Trophoblast cell (in vitro differentiated cells and primary cell): ENCODE results near the gene ERICH2.

Experiments
- DNase-seq, 2 donors: peaks; one replicate each; pipeline ENCODE4 v3.0.0-alpha.2; 2016
- H2AFZ ChIP-seq: 2 replicates; pipeline ENCODE4 v1.6.1; 2013; ENCODE audit warnings: low read length, moderate library complexity, mild to moderate bottlenecking; ENCODE audit not compliant: insufficient read depth, poor library complexity
- H2AK5ac ChIP-seq: 2 replicates; pipeline ENCODE4 v1.6.1; 2013; ENCODE audit warnings: mild to moderate bottlenecking, low read length
- H2BK120ac ChIP-seq: 2 replicates; pipeline ENCODE4 v1.6.1; 2013; ENCODE audit warnings: low read length, mild to moderate bottlenecking, moderate library complexity; ENCODE audit not compliant: insufficient read depth, poor library complexity
- H2BK12ac ChIP-seq: 2 replicates; pipeline ENCODE4 v1.6.1; 2013; ENCODE audit warnings: mild to moderate bottlenecking, low read length, moderate library complexity
- H2BK5ac ChIP-seq: 2 replicates; pipeline ENCODE4 v1.6.1; 2013; ENCODE audit warnings: low read length, low read depth, moderate library complexity, mild to moderate bottlenecking; ENCODE audit not compliant: poor library complexity
- H3K14ac ChIP-seq: 2 replicates; pipeline ENCODE4 v1.6.1; 2013; ENCODE audit warnings: mild to moderate bottlenecking, low read length
- H3K18ac ChIP-seq: 2 replicates; pipeline ENCODE4 v1.6.1; 2013; ENCODE audit warnings: mild to moderate bottlenecking, low read length
- H3K23ac ChIP-seq: 2 replicates; pipeline ENCODE4 v1.6.1; 2013; ENCODE audit warnings: low read length
- H3K27ac ChIP-seq: 2 replicates; pipeline ENCODE4 v1.5.1; 2013; ENCODE audit warnings: low read depth, mild to moderate bottlenecking, inconsistent platforms, low read length, moderate library complexity
- H3K27me3 ChIP-seq: 2 replicates; pipeline ENCODE4 v1.6.1; 2013; ENCODE audit warnings: inconsistent platforms, mild to moderate bottlenecking, low read length, moderate library complexity; ENCODE audit not compliant: insufficient read depth
- H3K36me3 ChIP-seq, 2 experiments: 1 replicate in 1 of 2; 2 replicates in 1 of 2; pipeline ENCODE4 v1.6.1; 2013; ENCODE audit warnings: low read length in 2 of 2, mild to moderate bottlenecking in 2 of 2, moderate library complexity in 1 of 2; ENCODE audit not compliant: insufficient read depth in 2 of 2, control insufficient read depth in 1 of 2
- H3K4ac ChIP-seq: 2 replicates; pipeline ENCODE4 v1.6.1; 2013; ENCODE audit warnings: low read depth, mild to moderate bottlenecking, low read length, moderate library complexity
- H3K4me1 ChIP-seq, 2 experiments: 1 replicate in 1 of 2; 2 replicates in 1 of 2; pipeline ENCODE4 v1.6.1; 2013; ENCODE audit warnings: low read length in 2 of 2, mild to moderate bottlenecking in 2 of 2, moderate library complexity in 1 of 2; ENCODE audit not compliant: insufficient read depth in 2 of 2, control insufficient read depth in 1 of 2
- H3K4me2 ChIP-seq: 2 replicates; pipeline ENCODE4 v1.6.1; 2013; ENCODE audit warnings: inconsistent platforms, mild to moderate bottlenecking, low read length, moderate library complexity
- H3K4me3 ChIP-seq: 2 replicates; pipeline ENCODE4 v1.5.1; 2013; ENCODE audit warnings: mild to moderate bottlenecking, low read depth, low read length, inconsistent platforms
- H3K79me1 ChIP-seq: one replicate; pipeline ENCODE4 v1.6.1; 2013; ENCODE audit warnings: low read length
- H3K79me2 ChIP-seq: 2 replicates; pipeline ENCODE4 v1.6.1; 2013; ENCODE audit warnings: low read length, mild to moderate bottlenecking; ENCODE audit not compliant: control insufficient read depth, insufficient read depth, poor library complexity
- H3K9ac ChIP-seq: 2 replicates; pipeline ENCODE4 v1.6.1; 2013; ENCODE audit warnings: mild to moderate bottlenecking, low read length
- H3K9me3 ChIP-seq: 2 replicates; pipeline ENCODE4 v1.6.1; 2013; ENCODE audit warnings: low read depth, mild to moderate bottlenecking, control low read depth, inconsistent platforms, low read length; ENCODE audit not compliant: insufficient read depth
- H4K12ac ChIP-seq: 2 replicates; pipeline ENCODE4 v1.6.1; 2013; ENCODE audit warnings: low read depth, mild to moderate bottlenecking, low read length, moderate library complexity
- H4K8ac ChIP-seq: 2 replicates; pipeline ENCODE4 v1.6.1; 2013; ENCODE audit warnings: low read depth, mild to moderate bottlenecking, low read length, moderate library complexity
- H4K91ac ChIP-seq: one replicate; pipeline ENCODE4 v1.6.1; 2013; ENCODE audit warnings: low read depth, mild to moderate bottlenecking, low read length, moderate library complexity
- WGBS: extraction: QIAGEN DNeasy Blood & Tissue Kit; methylation state at CpG from one replicate; pipeline ENCODE4 v1.1.7; 2013; ENCODE audit warnings: missing lambda C conversion rate; ENCODE audit not compliant: insufficient read length, insufficient coverage; ENCODE audit errors: extremely low coverage; 5-methylcytosine and 5-hydroxymethylcytosine counted together

Gene ERICH2

DNA sequence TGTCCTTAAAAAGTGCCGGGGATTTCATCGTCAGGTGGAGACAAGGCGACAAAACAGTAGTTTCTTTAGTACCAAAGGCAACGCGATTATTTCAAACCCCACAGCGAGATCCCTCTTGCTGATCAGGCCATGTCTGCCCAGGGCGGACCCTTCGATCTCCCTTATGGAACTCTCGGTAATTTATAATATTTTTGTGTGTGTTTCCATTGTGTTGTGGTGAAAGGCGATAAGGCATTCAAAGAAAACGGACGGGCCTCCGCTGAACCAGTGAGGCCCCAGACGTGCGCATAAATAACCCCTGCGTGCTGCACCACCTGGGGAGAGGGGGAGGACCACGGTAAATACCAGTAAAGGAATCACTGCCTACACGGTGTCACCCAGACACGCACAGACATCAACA lies 45.1 kb downstream of the ERICH2 start:
- Histone ChIP-seq H3K79me2 (no peaks in the 10 kb centered on the region), H3K14ac (no peak overlapping the region), H3K27me3 (peaks cover 60% of the 10 kb centered on the region), H3K23ac (no peak overlapping the region), H4K91ac (no peak overlapping the region), H4K8ac (no peak overlapping the region), H3K36me3 (no peaks in the 10 kb centered on the region), H3K18ac (no peak overlapping the region), H2BK120ac (no peak overlapping the region), H4K12ac (no peak overlapping the region), H3K9me3 (peaks cover 2% of the 10 kb centered on the region), H2AFZ (no peak overlapping the region), H2BK12ac (no peak overlapping the region), H3K4me1 (peaks cover 12 to 22% of the 10 kb centered on the region in 2 experiments), H3K79me1 (no peaks in the 10 kb centered on the region), H3K4me3 (no peak overlapping the region), H3K27ac (no peak overlapping the region), H3K4ac (no peak overlapping the region), H3K9ac (no peak overlapping the region), H2AK5ac (no peak overlapping the region), H3K4me2 (peak overlapping the region; percentile 35), H2BK5ac (no peak overlapping the region)
- WGBS: no CpG with 5 or more reads among the region's 19 CpGs
- no peak for DNase-seq

DNA sequence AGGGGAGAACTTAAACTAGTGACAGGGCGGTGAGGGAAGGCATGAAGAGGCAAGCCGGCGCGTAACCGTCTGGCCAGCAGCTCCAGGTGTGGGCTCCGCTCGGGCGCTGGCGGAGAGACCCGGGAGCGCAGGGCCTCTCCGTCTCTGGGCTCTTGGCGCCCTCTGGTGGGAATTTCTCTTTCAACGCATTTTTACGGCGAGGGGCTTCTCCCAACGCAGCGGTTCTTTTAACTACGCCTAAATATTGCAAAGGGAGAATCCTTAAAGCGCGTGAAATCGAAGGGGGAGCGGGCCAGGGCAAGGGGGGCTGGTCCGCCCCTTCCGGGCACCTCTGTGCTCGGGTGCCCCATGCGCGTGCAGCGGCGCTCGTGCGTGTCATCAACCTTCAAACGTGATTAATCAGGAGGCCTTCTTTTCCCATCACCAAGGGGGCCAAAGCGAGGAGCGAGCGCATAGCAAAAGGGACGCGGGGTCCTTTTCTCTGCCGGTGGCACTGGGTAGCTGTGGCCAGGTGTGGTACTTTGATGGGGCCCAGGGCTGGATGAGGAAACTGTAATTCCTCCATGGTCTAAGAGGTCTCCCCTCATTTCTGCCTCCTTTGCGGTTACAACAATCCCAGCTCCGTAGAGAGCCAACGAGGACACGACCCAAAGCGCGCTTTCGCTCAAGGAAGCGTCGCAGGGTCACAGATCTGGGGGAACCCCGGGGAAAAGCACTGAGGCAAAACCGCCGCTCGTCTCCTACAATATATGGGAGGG lies 45.7 kb downstream of the ERICH2 start:
- no CpG with 5 or more reads among the region's 52 CpGs for WGBS
- H2BK12ac ChIP-seq: no peak overlapping the region
- peak; percentile 66 to 86 for DNase-seq

DNA sequence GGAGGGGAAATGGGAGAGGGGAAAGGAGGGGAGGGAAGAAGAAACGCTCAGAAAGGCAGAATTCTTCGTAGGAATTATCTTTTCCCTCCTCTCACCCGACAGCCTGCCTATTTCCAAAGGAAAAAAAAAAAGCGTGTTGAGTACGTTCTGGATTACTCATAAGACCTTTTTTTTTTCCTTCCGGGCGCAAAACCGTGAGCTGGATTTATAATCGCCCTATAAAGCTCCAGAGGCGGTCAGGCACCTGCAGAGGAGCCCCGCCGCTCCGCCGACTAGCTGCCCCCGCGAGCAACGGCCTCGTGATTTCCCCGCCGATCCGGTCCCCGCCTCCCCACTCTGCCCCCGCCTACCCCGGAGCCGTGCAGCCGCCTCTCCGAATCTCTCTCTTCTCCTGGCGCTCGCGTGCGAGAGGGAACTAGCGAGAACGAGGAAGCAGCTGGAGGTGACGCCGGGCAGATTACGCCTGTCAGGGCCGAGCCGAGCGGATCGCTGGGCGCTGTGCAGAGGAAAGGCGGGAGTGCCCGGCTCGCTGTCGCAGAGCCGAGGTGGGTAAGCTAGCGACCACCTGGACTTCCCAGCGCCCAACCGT lies 46.4 kb downstream of the ERICH2 start, which contains the start of gene GAD1:
Gene GAD1 (plus strand): TSS at position 384 of the 589 bp plus-strand sequence. CDS start 1,705 bp downstream, outside the sequence.
- no peak within 1 kb of the TSS for H2BK120ac ChIP-seq
- H3K27ac ChIP-seq: no peak within 1 kb of the TSS
- no peak within 1 kb of the TSS for H3K14ac ChIP-seq
- H4K91ac ChIP-seq: no peak within 1 kb of the TSS
- H3K27me3 ChIP-seq: peaks cover 73% of the 10 kb centered on the region
- H3K4me1 ChIP-seq: peaks cover 22 to 27% of the 10 kb centered on the region in 2 experiments
- no peak within 1 kb of the TSS for H3K9ac ChIP-seq
- H3K79me1 ChIP-seq: no peaks in the 10 kb centered on the region
- H3K4me2 ChIP-seq: peak within 1 kb of the TSS; percentile 81
- no peak within 1 kb of the TSS for H2BK12ac ChIP-seq
- no peak within 1 kb of the TSS for H3K23ac ChIP-seq
- H4K12ac ChIP-seq: no peak within 1 kb of the TSS
- peak; percentile 63 to 85 for DNase-seq
- H3K36me3 ChIP-seq: no peaks in the 10 kb centered on the region
- no peak within 1 kb of the TSS for H3K4ac ChIP-seq
- no CpG with 5 or more reads among the region's 49 CpGs for WGBS
- no peak within 1 kb of the TSS for H2BK5ac ChIP-seq
- H3K9me3 ChIP-seq: peaks cover 2% of the 10 kb centered on the region
- H3K18ac ChIP-seq: no peak within 1 kb of the TSS
- peak within 1 kb of the TSS; percentile 52 for H3K4me3 ChIP-seq
- H2AFZ ChIP-seq: no peak within 1 kb of the TSS
- H4K8ac ChIP-seq: no peak within 1 kb of the TSS
- H3K79me2 ChIP-seq: no peaks in the 10 kb centered on the region
- H2AK5ac ChIP-seq: no peak within 1 kb of the TSS

More for the DNA sequence above, 45.7 kb downstream of the ERICH2 start:
- H3K36me3 ChIP-seq: no peaks in the 10 kb centered on the region
- H2BK5ac ChIP-seq: no peak overlapping the region
- peaks cover 66% of the 10 kb centered on the region for H3K27me3 ChIP-seq
- H2BK120ac ChIP-seq: no peak overlapping the region
- H3K4ac ChIP-seq: no peak overlapping the region
- H4K8ac ChIP-seq: no peak overlapping the region
- no peak overlapping the region for H2AK5ac ChIP-seq
- H3K4me3 ChIP-seq: no peak overlapping the region
- peaks cover 2% of the 10 kb centered on the region for H3K9me3 ChIP-seq
- no peak overlapping the region for H4K91ac ChIP-seq
- H3K4me2 ChIP-seq: peak overlapping the region; percentile 81
- no peak overlapping the region for H3K27ac ChIP-seq
- no peak overlapping the region for H4K12ac ChIP-seq
- no peaks in the 10 kb centered on the region for H3K79me2 ChIP-seq
- H3K14ac ChIP-seq: no peak overlapping the region
- no peak overlapping the region for H3K9ac ChIP-seq
- peaks cover 16 to 23% of the 10 kb centered on the region in 2 experiments for H3K4me1 ChIP-seq
- no peak overlapping the region for H3K18ac ChIP-seq
- no peak overlapping the region for H2AFZ ChIP-seq
- H3K79me1 ChIP-seq: no peaks in the 10 kb centered on the region
- H3K23ac ChIP-seq: no peak overlapping the region

DNA sequence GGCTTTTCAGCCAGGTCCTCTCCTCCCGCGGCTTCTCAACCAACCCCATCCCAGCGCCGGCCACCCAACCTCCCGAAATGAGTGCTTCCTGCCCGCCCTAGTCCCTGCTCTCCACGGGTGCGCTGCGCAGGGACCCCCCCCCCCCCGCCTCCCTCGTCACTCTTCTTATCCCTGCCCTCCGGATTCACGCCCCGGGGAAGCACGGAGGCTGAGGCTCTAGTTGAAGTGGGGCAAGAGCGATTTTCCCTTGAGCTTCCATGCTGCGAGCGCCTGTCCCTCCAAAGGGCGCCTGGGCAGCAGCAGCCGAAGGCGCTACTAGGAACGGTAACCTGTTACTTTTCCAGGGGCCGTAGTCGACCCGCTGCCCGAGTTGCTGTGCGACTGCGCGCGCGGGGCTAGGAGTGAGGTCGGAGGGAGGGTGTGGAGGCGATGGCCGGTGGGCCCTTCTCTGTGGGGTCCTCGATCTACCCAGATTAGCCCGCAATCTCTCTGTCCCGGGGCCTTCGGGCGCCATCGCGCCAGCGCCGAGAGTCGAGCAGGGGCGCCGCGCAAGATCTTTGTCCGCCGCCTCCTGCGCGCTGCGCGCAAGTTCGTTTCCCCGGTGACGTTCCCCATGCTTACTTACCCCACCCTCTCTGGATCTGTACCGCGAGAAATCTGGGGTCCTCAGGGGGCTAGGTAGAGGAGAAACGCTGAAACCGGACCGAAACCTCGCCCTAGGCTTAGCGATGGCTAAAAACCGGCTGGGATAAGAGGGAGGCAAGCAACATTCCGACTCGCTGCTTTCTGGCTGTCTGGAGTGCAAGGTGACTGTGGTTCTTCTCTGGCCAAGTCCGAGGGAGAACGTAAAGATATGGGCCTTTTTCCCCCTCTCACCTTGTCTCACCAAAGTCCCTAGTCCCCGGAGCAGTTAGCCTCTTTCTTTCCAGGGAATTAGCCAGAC lies 47.2 kb downstream of the ERICH2 start:
- H3K9me3 ChIP-seq: peaks cover 3% of the 10 kb centered on the region
- H3K4me1 ChIP-seq: peaks cover 28 to 32% of the 10 kb centered on the region in 2 experiments
- peak overlapping the region; percentile 52 for H3K4me3 ChIP-seq
- no peaks in the 10 kb centered on the region for H3K79me1 ChIP-seq
- H4K91ac ChIP-seq: no peak overlapping the region
- H3K4me2 ChIP-seq: peak overlapping the region; percentile 81
- no peak overlapping the region for H2BK5ac ChIP-seq
- H3K23ac ChIP-seq: no peak overlapping the region
- no peak overlapping the region for H2BK12ac ChIP-seq
- no peak overlapping the region for H4K12ac ChIP-seq
- no peaks in the 10 kb centered on the region for H3K79me2 ChIP-seq
- H3K36me3 ChIP-seq: no peaks in the 10 kb centered on the region
- DNase-seq: peak in 1 of 2 donors; percentile 36
- H3K18ac ChIP-seq: no peak overlapping the region
- H2BK120ac ChIP-seq: no peak overlapping the region
- no peak overlapping the region for H3K9ac ChIP-seq
- no peak overlapping the region for H3K27ac ChIP-seq
- H3K14ac ChIP-seq: no peak overlapping the region
- H4K8ac ChIP-seq: no peak overlapping the region
- peaks cover 81% of the 10 kb centered on the region for H3K27me3 ChIP-seq
- no peak overlapping the region for H3K4ac ChIP-seq
- H2AK5ac ChIP-seq: no peak overlapping the region
- no peak overlapping the region for H2AFZ ChIP-seq
- WGBS: no CpG with 5 or more reads among the region's 69 CpGs
